Gastroesophageal sphincter (tissue), 4 donors: ENCODE data around the gene SLCO3A1. TPM values are rescaled to one million over a fixed set of nuclear protein-coding genes. Genes with fewer than 3 reads are reported as not detected.

ENCODE experiments used
- ATAC-seq: fragments of 150-250 bp; one replicate; pipeline ENCODE4 v1.9.1; 2016; ENCODE audit warnings: mild to moderate bottlenecking, moderate library complexity
- H3K27ac ChIP-seq, 4 donors: fragments of 200-600 bp; sonication (generic) in 3 of 4; 1 replicate in 3 of 4; 2 replicates in 1 of 4; pipeline ENCODE4 v1.5.1; 2016 to 2019
- H3K27me3 ChIP-seq: fragments of 200-600 bp; sonication (generic); one replicate; pipeline ENCODE4 v1.5.1; 2019
- H3K36me3 ChIP-seq, 2 donors: fragments of 200-600 bp; sonication (generic); one replicate each; pipeline ENCODE4 v1.5.1; 2019; ENCODE audit warnings: control low read depth in 1 of 2
- H3K4me1 ChIP-seq, 3 donors: fragments of 200-600 bp; sonication (generic); 1 replicate in 2 of 3; 2 replicates in 1 of 3; pipeline ENCODE4 v1.5.1; 2016 to 2019; ENCODE audit warnings: control low read depth in 2 of 3
- H3K4me3 ChIP-seq, 2 donors: fragments of 200-600 bp; sonication (generic); one replicate each; pipeline ENCODE4 v1.5.1; 2019; ENCODE audit warnings: mild to moderate bottlenecking in 1 of 2, moderate library complexity in 1 of 2
- H3K9me3 ChIP-seq, 3 donors: fragments of 200-600 bp; sonication (generic); one replicate each; pipeline ENCODE4 v1.5.1; 2017 to 2019; ENCODE audit warnings: control low read depth in 2 of 3
- CTCF ChIP-seq, 4 experiments: fragments of 200-600 bp in 2 of 4; fragments of 450-650 bp in 2 of 4; sonication (generic) in 1 of 4; IDR thresholded peaks; one replicate each; pipeline ENCODE4 v1.5.1; 2017 to 2019; ENCODE audit warnings: antibody characterized with exemption in 4 of 4, mild to moderate bottlenecking in 2 of 4, moderate library complexity in 2 of 4
- EP300 ChIP-seq: sonication (generic); formaldehyde crosslinking; IDR thresholded peaks from one replicate; pipeline ENCODE4 v1.6.1; 2017; ENCODE audit warnings: antibody characterized with exemption, mild to moderate bottlenecking
- POLR2A ChIP-seq, 2 donors: fragments of 450-650 bp; IDR thresholded peaks; one replicate each; pipeline ENCODE4 v1.6.1; 2017; ENCODE audit warnings: antibody characterized with exemption in 2 of 2, mild to moderate bottlenecking in 2 of 2, moderate library complexity in 1 of 2
- POLR2AphosphoS5 ChIP-seq: sonication (generic); formaldehyde crosslinking; IDR thresholded peaks from one replicate; pipeline ENCODE4 v1.6.1; 2017; ENCODE audit warnings: antibody characterized with exemption
- WGBS, 2 donors: methylation state at CpG; one replicate each; pipeline ENCODE4 v1.1.5; 2018; ENCODE audit warnings: low coverage in 1 of 2; 5-methylcytosine and 5-hydroxymethylcytosine counted together
- total RNA-seq, 4 donors: library from RNA; depleted of rRNA; stranded (reverse); fragments of >200 nt; gene quantifications; one replicate each; pipeline ENCODE4 v1.1.0, GENCODE V29; 2016

The SLCO3A1 gene
- total RNA-seq, 4 donors from 2014 or later = 10.1 to 14.4 (median 12.1) TPM

GRCh38 chr15:91879158-91879557 lies 25.6 kb downstream of the SLCO3A1 start:
- WGBS, 2 donors = 80 to 88% methylated on average over 2 of the region's 2 CpGs
- no peaks in the 10 kb centered on the region for H3K9me3 ChIP-seq
- TF ChIP-seq POLR2A (IDR thresholded peaks at IDR 0.05) (no peak), CTCF (IDR thresholded peaks at IDR 0.05) (no peak), EP300 (no peak), POLR2AphosphoS5 (no peak)
- peaks cover 0 to 23% (median 8%) of the 10 kb centered on the region in 3 donors for H3K4me1 ChIP-seq
- H3K36me3 ChIP-seq = no peaks in the 10 kb centered on the region
- ATAC-seq = no peak
- no peak overlapping the region for H3K27ac ChIP-seq
- H3K4me3 ChIP-seq = no peak overlapping the region
- no peaks in the 10 kb centered on the region for H3K27me3 ChIP-seq

- Histone ChIP-seq H3K4me1 (peaks cover 0 to 36% (median 8%) of the 10 kb centered on the region in 3 donors), H3K9me3 (no peaks in the 10 kb centered on the region), H3K36me3 (no peaks in the 10 kb centered on the region), H3K27me3 (no peaks in the 10 kb centered on the region), H3K27ac (no peak overlapping the region), H3K4me3 (no peak overlapping the region)
- no peak for ATAC-seq
- TF ChIP-seq CTCF (IDR thresholded peaks at IDR 0.05) (no peak), EP300 (no peak), POLR2A (IDR thresholded peaks at IDR 0.05) (no peak), POLR2AphosphoS5 (no peak)
- 84 to 96% methylated on average over 3 of the region's 3 CpGs for WGBS, 2 donors
These were observed 26.9 kb downstream of the SLCO3A1 start for GRCh38 chr15:91880373-91880772.

GRCh38 chr15:91881569-91882297 lies 28.2 kb downstream of the SLCO3A1 start:
- H3K4me1 ChIP-seq = peaks cover 0 to 36% (median 8%) of the 10 kb centered on the region in 3 donors
- H3K36me3 ChIP-seq = no peaks in the 10 kb centered on the region
- no peak overlapping the region for H3K27ac ChIP-seq
- no peak for TF ChIP-seq POLR2AphosphoS5
- no peak for TF ChIP-seq CTCF (IDR thresholded peaks at IDR 0.05)
- TF ChIP-seq EP300 = no peak
- TF ChIP-seq POLR2A (IDR thresholded peaks at IDR 0.05) = no peak
- H3K4me3 ChIP-seq = no peak overlapping the region
- 64 to 82% methylated on average over 3 to 7 of the region's 9 CpGs for WGBS, 2 donors
- no peak for ATAC-seq
- no peaks in the 10 kb centered on the region for H3K9me3 ChIP-seq
- no peaks in the 10 kb centered on the region for H3K27me3 ChIP-seq

- Histone ChIP-seq H3K27me3 (no peaks in the 10 kb centered on the region), H3K9me3 (no peaks in the 10 kb centered on the region), H3K36me3 (no peaks in the 10 kb centered on the region), H3K4me1 (peaks cover 0 to 48% (median 14%) of the 10 kb centered on the region in 3 donors), H3K27ac (peak overlapping the region in 3 of 4 donors; percentile 44 to 69 (median 47)), H3K4me3 (no peak overlapping the region)
- TF ChIP-seq POLR2AphosphoS5 = peak; percentile 75
- no peak for TF ChIP-seq EP300
- TF ChIP-seq POLR2A (IDR thresholded peaks at IDR 0.05) = no peak
- WGBS, 2 donors = 66 to 77% methylated on average over 7 of the region's 8 CpGs
- peak; percentile 79 for ATAC-seq
These were observed 29.5 kb downstream of the SLCO3A1 start for GRCh38 chr15:91882858-91883586.

- TF ChIP-seq CTCF (IDR thresholded peaks at IDR 0.05) (no peak), POLR2A (IDR thresholded peaks at IDR 0.05) (no peak), EP300 (no peak), POLR2AphosphoS5 (no peak)
- Histone ChIP-seq H3K36me3 (no peaks in the 10 kb centered on the region), H3K27ac (peak overlapping the region in 1 of 4 donors; percentile 12), H3K27me3 (no peaks in the 10 kb centered on the region), H3K9me3 (no peaks in the 10 kb centered on the region), H3K4me3 (no peak overlapping the region), H3K4me1 (peaks cover 0 to 64% (median 21%) of the 10 kb centered on the region in 3 donors)
- whole genome bisulfite sequencing, 2 donors = 70 to 76% methylated on average over 2 to 3 of the region's 3 CpGs
- no peak for ATAC-seq
These were observed 31.1 kb downstream of the SLCO3A1 start for GRCh38 chr15:91884606-91885005.
